Thymus (tissue), 11 donors: ENCODE data around the gene ZFAND4. TPM values are rescaled to one million over a fixed set of nuclear protein-coding genes. Genes with fewer than 3 reads are reported as not detected.

Experiments
- DNase-seq, 9 donors: peaks; one replicate each; pipeline ENCODE4 v3.0.0-alpha.2; 2013; ENCODE audit warnings: low spot score in 9 of 9, low read depth in 6 of 9, missing footprints in 1 of 9
- H3K27ac ChIP-seq, 2 donors: one replicate each; pipeline ENCODE4 v1.5.1; 2013; ENCODE audit warnings: control low read depth in 1 of 2, low read depth in 1 of 2, low read length in 1 of 2, mild to moderate bottlenecking in 1 of 2, moderate library complexity in 1 of 2
- H3K27me3 ChIP-seq, 2 donors: one replicate each; pipeline ENCODE4 v1.5.1; 2013; ENCODE audit warnings: low read length in 1 of 2; ENCODE audit not compliant: control insufficient read depth in 2 of 2, insufficient read depth in 1 of 2
- H3K36me3 ChIP-seq, 2 donors: one replicate each; pipeline ENCODE4 v1.5.1; 2013; ENCODE audit warnings: low read length in 1 of 2, mild to moderate bottlenecking in 1 of 2, moderate library complexity in 1 of 2; ENCODE audit not compliant: control insufficient read depth in 2 of 2, insufficient read depth in 2 of 2
- H3K4me1 ChIP-seq, 2 donors: one replicate each; pipeline ENCODE4 v1.5.1; 2013; ENCODE audit warnings: low read length in 2 of 2; ENCODE audit not compliant: control insufficient read depth in 2 of 2, insufficient read depth in 2 of 2
- H3K4me3 ChIP-seq, 2 donors: one replicate each; pipeline ENCODE4 v1.5.1; 2013; ENCODE audit warnings: low read length in 2 of 2, control low read depth in 1 of 2, mild to moderate bottlenecking in 1 of 2
- H3K9me3 ChIP-seq, 2 donors: one replicate each; pipeline ENCODE4 v1.5.1; 2013; ENCODE audit warnings: low read length in 1 of 2, mild to moderate bottlenecking in 1 of 2; ENCODE audit not compliant: control insufficient read depth in 2 of 2, insufficient read depth in 1 of 2
- WGBS: extraction: QIAGEN DNeasy Blood & Tissue Kit; methylation state at CpG from one replicate; pipeline ENCODE4 v1.1.7; 2013; 5-methylcytosine and 5-hydroxymethylcytosine counted together
- polyA plus RNA-seq: library from polyadenylated mRNA; stranded (reverse); fragments of 200-250 nt; gene quantifications from one replicate; pipeline ENCODE4 v1.2.3, GENCODE V29; 2013
- total RNA-seq: library from RNA; stranded (reverse); fragments of 120-200 nt; gene quantifications from one replicate; pipeline ENCODE4 v1.2.4, GENCODE V29; 2013
- donor health status: healthy.

Gene ZFAND4
- total and polyA plus RNA-seq, 2 donors, result 10.3 to 20.4 TPM

- no peak overlapping the region for H3K4me3 ChIP-seq
- WGBS, result over 99% methylated on average over 2 of the region's 2 CpGs
- peaks cover 5 to 27% of the 10 kb centered on the region in 2 donors for H3K36me3 ChIP-seq
- H3K4me1 ChIP-seq, result no peaks in the 10 kb centered on the region
- no peaks in the 10 kb centered on the region for H3K27me3 ChIP-seq
- no peak overlapping the region for H3K27ac ChIP-seq
- H3K9me3 ChIP-seq, result no peaks in the 10 kb centered on the region
- no peak for DNase-seq
Measured at GRCh38 chr10:45647118-45647517, 25.5 kb downstream of the ZFAND4 start.

GRCh38 chr10:45646384-45647050 lies 26.1 kb downstream of the ZFAND4 start:
- no peaks in the 10 kb centered on the region for H3K9me3 ChIP-seq
- 98% methylated on average over 4 of the region's 4 CpGs for WGBS
- no peak overlapping the region for H3K4me3 ChIP-seq
- peaks cover 5 to 29% of the 10 kb centered on the region in 2 donors for H3K36me3 ChIP-seq
- H3K27me3 ChIP-seq, result no peaks in the 10 kb centered on the region
- no peak for DNase-seq
- H3K4me1 ChIP-seq, result no peaks in the 10 kb centered on the region
- no peak overlapping the region for H3K27ac ChIP-seq

- H3K4me1 ChIP-seq, result no peaks in the 10 kb centered on the region
- H3K27me3 ChIP-seq, result no peaks in the 10 kb centered on the region
- H3K9me3 ChIP-seq, result no peaks in the 10 kb centered on the region
- no peak for DNase-seq
- H3K4me3 ChIP-seq, result no peak overlapping the region
- H3K36me3 ChIP-seq, result peaks cover 5 to 26% of the 10 kb centered on the region in 2 donors
- WGBS, result 99% methylated on average over 1 of the region's 1 CpG
- H3K27ac ChIP-seq, result no peak overlapping the region
Measured at GRCh38 chr10:45644527-45644926, 28.0 kb downstream of the ZFAND4 start.

DNA sequence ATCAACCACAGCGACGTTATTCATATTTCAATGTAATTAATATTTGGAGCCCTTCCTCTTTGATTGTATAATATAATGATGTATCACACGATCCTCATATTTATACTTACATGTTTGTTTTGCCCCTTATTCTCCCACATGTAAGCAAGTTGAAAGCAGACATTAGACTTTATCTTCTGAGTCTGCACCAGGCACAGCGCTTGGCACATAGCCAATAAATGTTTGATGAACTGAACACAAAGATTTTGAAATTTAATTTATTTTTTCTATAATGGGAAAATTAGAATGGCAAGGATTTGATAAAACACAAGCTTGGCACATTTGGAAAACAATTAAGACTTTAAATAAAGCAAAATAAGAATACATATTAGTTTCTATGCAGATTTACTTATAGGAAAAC lies 31.6 kb downstream of the ZFAND4 start:
- DNase-seq, result no peak
- H3K9me3 ChIP-seq, result no peaks in the 10 kb centered on the region
- H3K4me1 ChIP-seq, result no peaks in the 10 kb centered on the region
- 98% methylated on average over 4 of the region's 4 CpGs for WGBS
- H3K27ac ChIP-seq, result no peak overlapping the region
- H3K36me3 ChIP-seq, result peaks cover 0 to 17% of the 10 kb centered on the region in 2 donors
- no peak overlapping the region for H3K4me3 ChIP-seq
- no peaks in the 10 kb centered on the region for H3K27me3 ChIP-seq

- Histone ChIP-seq H3K36me3 (peaks cover 0 to 13% of the 10 kb centered on the region in 2 donors), H3K27me3 (no peaks in the 10 kb centered on the region), H3K9me3 (no peaks in the 10 kb centered on the region), H3K27ac (no peak overlapping the region), H3K4me3 (no peak overlapping the region), H3K4me1 (no peaks in the 10 kb centered on the region)
- no peak for DNase-seq
- WGBS, result 96% methylated on average over 1 of the region's 1 CpG
Measured at GRCh38 chr10:45640049-45640448, 32.5 kb downstream of the ZFAND4 start.

DNA sequence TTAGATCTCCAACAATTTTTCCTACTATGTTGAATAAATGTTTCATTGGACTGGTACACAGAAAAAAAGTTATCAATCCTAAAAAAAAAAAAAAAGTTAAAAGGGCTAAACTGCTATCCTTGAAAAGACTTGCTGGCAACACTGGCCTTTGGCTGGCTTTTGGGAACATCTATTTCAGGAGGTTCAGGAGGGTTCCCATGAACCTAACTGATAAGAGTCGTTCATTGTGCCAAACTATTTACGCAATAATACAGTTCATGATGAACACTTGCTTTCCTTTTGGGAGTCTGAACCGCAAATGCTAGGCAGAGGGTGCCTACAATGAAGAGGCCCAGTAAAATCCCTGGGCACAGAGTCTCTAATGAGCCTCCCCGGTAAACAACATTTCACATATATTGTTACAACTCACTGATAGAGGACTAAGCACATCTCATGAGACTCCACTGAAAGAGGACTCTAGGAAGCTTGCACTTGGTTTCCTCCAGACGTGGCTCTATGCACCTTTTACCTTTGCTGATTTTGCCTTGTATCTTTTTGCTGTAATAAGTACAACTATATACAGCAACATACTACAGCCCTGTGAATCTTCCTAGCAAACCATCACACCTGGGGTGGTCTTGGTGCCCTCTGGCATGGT lies 45.0 kb downstream of the ZFAND4 start:
- H3K9me3 ChIP-seq, result no peaks in the 10 kb centered on the region
- H3K4me1 ChIP-seq, result no peaks in the 10 kb centered on the region
- DNase-seq, result no peak
- WGBS, result 97% methylated on average over 5 of the region's 5 CpGs
- H3K27ac ChIP-seq, result no peak overlapping the region
- H3K4me3 ChIP-seq, result no peak overlapping the region
- H3K36me3 ChIP-seq, result peaks cover 10 to 23% of the 10 kb centered on the region in 2 donors
- no peaks in the 10 kb centered on the region for H3K27me3 ChIP-seq

GRCh38 chr10:45625879-45626278 lies 46.7 kb downstream of the ZFAND4 start:
- Histone ChIP-seq H3K27me3 (no peaks in the 10 kb centered on the region), H3K36me3 (peaks cover 10 to 23% of the 10 kb centered on the region in 2 donors), H3K4me1 (no peaks in the 10 kb centered on the region), H3K4me3 (no peak overlapping the region), H3K9me3 (no peaks in the 10 kb centered on the region), H3K27ac (no peak overlapping the region)
- 98% methylated on average over 3 of the region's 3 CpGs for WGBS
- no peak for DNase-seq

- no peak for DNase-seq
- no peaks in the 10 kb centered on the region for H3K4me1 ChIP-seq
- H3K9me3 ChIP-seq, result no peaks in the 10 kb centered on the region
- H3K36me3 ChIP-seq, result peaks cover 10 to 23% of the 10 kb centered on the region in 2 donors
- H3K4me3 ChIP-seq, result no peak overlapping the region
- 96% methylated on average over 6 of the region's 6 CpGs for WGBS
- H3K27ac ChIP-seq, result no peak overlapping the region
- H3K27me3 ChIP-seq, result no peaks in the 10 kb centered on the region
Measured at GRCh38 chr10:45624724-45625123, 47.8 kb downstream of the ZFAND4 start.

GRCh38 chr10:45614869-45615268 lies 57.7 kb downstream of the ZFAND4 start:
- 99% methylated on average over 1 of the region's 1 CpG for WGBS
- H3K27ac ChIP-seq, result no peak overlapping the region
- no peaks in the 10 kb centered on the region for H3K27me3 ChIP-seq
- H3K4me3 ChIP-seq, result no peak overlapping the region
- no peaks in the 10 kb centered on the region for H3K9me3 ChIP-seq
- no peak for DNase-seq
- no peaks in the 10 kb centered on the region for H3K4me1 ChIP-seq
- H3K36me3 ChIP-seq, result peaks cover 15 to 22% of the 10 kb centered on the region in 2 donors
